ENCODE data around the gene ZNF337. TPM values are rescaled to one million over a fixed set of nuclear protein-coding genes. Genes with fewer than 3 reads are reported as not detected.
"Not testable (repeated sequence)": the region's sequence is repeated elsewhere in the genome, so short reads cannot be mapped to it uniquely, and the experiment has no call there.

The ZNF337 gene
- total and polyA plus RNA-seq, 7 experiments from 2014 or later, result 9.2 to 39.8 (median 21.2) TPM

GRCh38 chr20:25637247-25637646, 59.4 kb downstream of the ZNF337 start:
- no peaks in the 10 kb centered on the region for H3K27me3 ChIP-seq (ENCODE audit: control insufficient read depth in 2 of 2, insufficient read depth in 2 of 2, low read length in 2 of 2)
- peaks cover 0 to 4% (median 0%) of the 10 kb centered on the region in 3 experiments for H3K36me3 ChIP-seq (ENCODE audit: control insufficient read depth in 2 of 3, insufficient read depth in 3 of 3, low read length in 3 of 3)
- ChIA-PET CTCF (no interaction called here), POLR2A (no interaction called here)
- no peak overlapping the region for H3K4me3 Mint-ChIP-seq
- H3K27ac Mint-ChIP-seq, result no peak overlapping the region
- H3K4me3 ChIP-seq (ENCODE audit: low read length), result no peak overlapping the region
- no peak overlapping the region for H3K27ac ChIP-seq (ENCODE audit: low read depth, low read length)
- no peaks in the 10 kb centered on the region for H3K9me3 ChIP-seq (ENCODE audit: control insufficient read depth in 2 of 3, low read length in 3 of 3)
- peaks cover 0 to 20% (median 7%) of the 10 kb centered on the region in 11 donors for H3K9me3 Mint-ChIP-seq
- DNase-seq (no peak), ATAC-seq (no peak)
- H3K4me1 ChIP-seq (ENCODE audit: control insufficient read depth in 2 of 2, insufficient read depth in 2 of 2, low read length in 2 of 2), result no peaks in the 10 kb centered on the region
- H3K36me3 Mint-ChIP-seq, result peaks cover 11 to 42% (median 34%) of the 10 kb centered on the region in 5 donors
- H3K27me3 Mint-ChIP-seq, result no peaks in the 10 kb centered on the region
- peaks cover 0 to 7% (median 2%) of the 10 kb centered on the region in 7 donors for H3K4me1 Mint-ChIP-seq
- intact Hi-C loops (cut with micrococcal nuclease), result no loop called here

GRCh38 chr20:25632940-25633790, 63.5 kb downstream of the ZNF337 start:
- Histone ChIP-seq H3K36me3 (ENCODE audit: control insufficient read depth in 2 of 3, insufficient read depth in 3 of 3, low read length in 3 of 3) (peaks cover 0 to 4% (median 0%) of the 10 kb centered on the region in 3 experiments), H3K27ac (ENCODE audit: low read depth, low read length) (no peak overlapping the region), H3K4me1 (ENCODE audit: control insufficient read depth in 2 of 2, insufficient read depth in 2 of 2, low read length in 2 of 2) (no peaks in the 10 kb centered on the region), H3K9me3 (ENCODE audit: control insufficient read depth in 2 of 3, low read length in 3 of 3) (no peaks in the 10 kb centered on the region), H3K27me3 (ENCODE audit: control insufficient read depth in 2 of 2, insufficient read depth in 2 of 2, low read length in 2 of 2) (no peaks in the 10 kb centered on the region), H3K4me3 (ENCODE audit: low read length) (no peak overlapping the region)
- peaks cover 0 to 20% (median 8%) of the 10 kb centered on the region in 11 donors for H3K9me3 Mint-ChIP-seq
- POLR2A ChIA-PET, result no interaction called here
- no peak overlapping the region for H3K4me3 Mint-ChIP-seq
- CTCF ChIA-PET, result interaction anchor here (0.6 kb wide), 1 partner anchor 18 kb away, joined by 3 read pairs; no protein-coding TSS in a partner anchor
- no peak overlapping the region for H3K27ac Mint-ChIP-seq
- H3K27me3 Mint-ChIP-seq, result no peaks in the 10 kb centered on the region
- ATAC-seq (no peak), DNase-seq (no peak)
- intact Hi-C loops (cut with micrococcal nuclease), result no loop called here
- H3K4me1 Mint-ChIP-seq, result peaks cover 0 to 7% (median 2%) of the 10 kb centered on the region in 7 donors
- H3K36me3 Mint-ChIP-seq, result peaks cover 11 to 51% (median 30%) of the 10 kb centered on the region in 5 donors

GRCh38 chr20:25630615-25631014, 66.0 kb downstream of the ZNF337 start:
- POLR2A ChIA-PET; H3K27ac Mint-ChIP-seq; H3K4me1 Mint-ChIP-seq; ATAC-seq; H3K4me3 ChIP-seq (ENCODE audit: low read length); H3K27ac ChIP-seq (ENCODE audit: low read depth, low read length); DNase-seq; H3K9me3 ChIP-seq (ENCODE audit: control insufficient read depth in 2 of 3, low read length in 3 of 3); H3K36me3 ChIP-seq (ENCODE audit: control insufficient read depth in 2 of 3, insufficient read depth in 3 of 3, low read length in 3 of 3); H3K4me3 Mint-ChIP-seq; intact Hi-C loops (cut with micrococcal nuclease); H3K27me3 Mint-ChIP-seq; H3K4me1 ChIP-seq (ENCODE audit: control insufficient read depth in 2 of 2, insufficient read depth in 2 of 2, low read length in 2 of 2); CTCF ChIA-PET; H3K27me3 ChIP-seq (ENCODE audit: control insufficient read depth in 2 of 2, insufficient read depth in 2 of 2, low read length in 2 of 2): not testable (repeated sequence)
- Mint-ChIP-seq H3K36me3 (peaks cover 8 to 48% (median 19%) of the 10 kb centered on the region in 5 donors), H3K9me3 (peaks cover 0 to 21% (median 3%) of the 10 kb centered on the region in 11 donors)

- Mint-ChIP-seq H3K27me3 (no peaks in the 10 kb centered on the region), H3K9me3 (peaks cover 0 to 21% (median 3%) of the 10 kb centered on the region in 11 donors), H3K4me1 (peaks cover 0 to 7% (median 2%) of the 10 kb centered on the region in 7 donors), H3K4me3 (no peak overlapping the region), H3K27ac (no peak overlapping the region), H3K36me3 (peaks cover 5 to 44% (median 13%) of the 10 kb centered on the region in 5 donors)
- intact Hi-C loops (cut with micrococcal nuclease), result loop anchor here in 1 of 2 donors (10.0 kb wide), 1 partner anchor 635 kb away; the partner anchor contains the start of gene APMAP
- no peak for ATAC-seq
- no peaks in the 10 kb centered on the region for H3K4me1 ChIP-seq (ENCODE audit: control insufficient read depth in 2 of 2, insufficient read depth in 2 of 2, low read length in 2 of 2)
- no peak overlapping the region for H3K27ac ChIP-seq (ENCODE audit: low read depth, low read length)
- H3K36me3 ChIP-seq (ENCODE audit: control insufficient read depth in 2 of 3, insufficient read depth in 3 of 3, low read length in 3 of 3), result no peaks in the 10 kb centered on the region
- DNase-seq, result no peak
- ChIA-PET CTCF (no interaction called here), POLR2A (no interaction called here)
- no peaks in the 10 kb centered on the region for H3K27me3 ChIP-seq (ENCODE audit: control insufficient read depth in 2 of 2, insufficient read depth in 2 of 2, low read length in 2 of 2)
- H3K4me3 ChIP-seq (ENCODE audit: low read length), result no peak overlapping the region
- no peaks in the 10 kb centered on the region for H3K9me3 ChIP-seq (ENCODE audit: control insufficient read depth in 2 of 3, low read length in 3 of 3)
Observed at GRCh38 chr20:25629816-25630499, 66.7 kb downstream of the ZNF337 start.

GRCh38 chr20:25626779-25627178, 69.9 kb downstream of the ZNF337 start:
- ATAC-seq, result no peak
- intact Hi-C loops (cut with micrococcal nuclease), result loop anchor here in 1 of 2 donors (10.0 kb wide), 1 partner anchor 632 kb away; the partner anchor contains the start of gene APMAP
- H3K27me3 ChIP-seq (ENCODE audit: control insufficient read depth in 2 of 2, insufficient read depth in 2 of 2, low read length in 2 of 2), result no peaks in the 10 kb centered on the region
- no peak for DNase-seq
- H3K36me3 ChIP-seq (ENCODE audit: control insufficient read depth in 2 of 3, insufficient read depth in 3 of 3, low read length in 3 of 3), result peaks cover 0 to 10% (median 0%) of the 10 kb centered on the region in 3 experiments
- ChIA-PET CTCF (no interaction called here), POLR2A (interaction anchor here (0.6 kb wide), 1 partner anchor 220 kb away, joined by 3 read pairs; no protein-coding TSS in a partner anchor)
- H3K36me3 Mint-ChIP-seq, result peaks cover 0 to 32% (median 5%) of the 10 kb centered on the region in 5 donors
- H3K27ac ChIP-seq (ENCODE audit: low read depth, low read length), result no peak overlapping the region
- H3K27me3 Mint-ChIP-seq, result peaks cover 0 to 3% (median 0%) of the 10 kb centered on the region in 5 donors
- no peak overlapping the region for H3K4me3 Mint-ChIP-seq
- no peak overlapping the region for H3K27ac Mint-ChIP-seq
- H3K9me3 ChIP-seq (ENCODE audit: control insufficient read depth in 2 of 3, low read length in 3 of 3), result no peaks in the 10 kb centered on the region
- H3K4me1 Mint-ChIP-seq, result peaks cover 13 to 20% (median 18%) of the 10 kb centered on the region in 7 donors
- H3K4me1 ChIP-seq (ENCODE audit: control insufficient read depth in 2 of 2, insufficient read depth in 2 of 2, low read length in 2 of 2), result peaks cover 0 to 12% of the 10 kb centered on the region in 2 donors
- H3K9me3 Mint-ChIP-seq, result peaks cover 0 to 21% (median 2%) of the 10 kb centered on the region in 11 donors
- no peak overlapping the region for H3K4me3 ChIP-seq (ENCODE audit: low read length)

- ChIA-PET POLR2A (interaction anchor here (0.7 to 0.9 kb wide), 2 partner anchors 75 to 715 kb away, joined by 4 to 5 read pairs; no protein-coding TSS in a partner anchor), CTCF (no interaction called here)
- Mint-ChIP-seq H3K36me3 (peaks cover 0 to 29% (median 5%) of the 10 kb centered on the region in 5 donors), H3K9me3 (peaks cover 0 to 9% (median 2%) of the 10 kb centered on the region in 11 donors), H3K27ac (peak overlapping the region; percentile 74 to 96 (median 87)), H3K27me3 (peaks cover 0 to 3% (median 0%) of the 10 kb centered on the region in 5 donors), H3K4me1 (peaks cover 14 to 33% (median 18%) of the 10 kb centered on the region in 7 donors), H3K4me3 (peak overlapping the region; percentile 86 to 96 (median 94))
- DNase-seq, result peak in 1 of 9 donors; percentile 37
- intact Hi-C loops (cut with micrococcal nuclease), result loop anchor here (1.0 to 10.0 kb wide), 11 partner anchors 39 to 630 kb away; partner anchors contain the start of genes ACSS1 (in 2 of the 2), GINS1 (in 2 of the 2), PYGB (in 2 of the 2) and ZNF337 (in 2 of the 2)
- no peak for ATAC-seq
- peak overlapping the region; percentile 70 for H3K27ac ChIP-seq (ENCODE audit: low read depth, low read length)
- H3K27me3 ChIP-seq (ENCODE audit: control insufficient read depth in 2 of 2, insufficient read depth in 2 of 2, low read length in 2 of 2), result no peaks in the 10 kb centered on the region
- no peaks in the 10 kb centered on the region for H3K9me3 ChIP-seq (ENCODE audit: control insufficient read depth in 2 of 3, low read length in 3 of 3)
- peak overlapping the region; percentile 96 for H3K4me3 ChIP-seq (ENCODE audit: low read length)
- peaks cover 0 to 12% of the 10 kb centered on the region in 2 donors for H3K4me1 ChIP-seq (ENCODE audit: control insufficient read depth in 2 of 2, insufficient read depth in 2 of 2, low read length in 2 of 2)
- peaks cover 0 to 10% (median 0%) of the 10 kb centered on the region in 3 experiments for H3K36me3 ChIP-seq (ENCODE audit: control insufficient read depth in 2 of 3, insufficient read depth in 3 of 3, low read length in 3 of 3)
Observed at GRCh38 chr20:25624500-25624939, 72.1 kb downstream of the ZNF337 start.
